ENCODE results near the gene FBXO40.

Gene FBXO40

DNA sequence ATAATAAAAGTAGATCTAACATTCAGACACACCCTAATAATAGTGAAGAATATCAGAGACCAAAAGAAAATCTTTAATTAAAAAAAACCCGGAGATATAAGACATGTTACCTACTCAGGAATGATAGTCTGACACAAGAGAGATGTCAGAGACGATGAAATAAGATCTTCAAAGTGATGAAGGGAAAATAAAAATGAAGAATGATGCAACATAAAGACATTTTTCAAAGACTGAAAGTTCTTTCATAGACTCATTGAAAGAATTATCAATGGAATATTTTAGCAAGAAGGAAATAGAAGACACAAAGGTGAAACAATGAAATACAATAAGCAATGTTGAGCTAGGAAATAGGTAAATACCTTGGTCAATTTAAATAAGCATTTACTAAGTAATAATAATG is 47.9 kb downstream of the FBXO40 start:
- TF ChIP-seq, protein P1, sequence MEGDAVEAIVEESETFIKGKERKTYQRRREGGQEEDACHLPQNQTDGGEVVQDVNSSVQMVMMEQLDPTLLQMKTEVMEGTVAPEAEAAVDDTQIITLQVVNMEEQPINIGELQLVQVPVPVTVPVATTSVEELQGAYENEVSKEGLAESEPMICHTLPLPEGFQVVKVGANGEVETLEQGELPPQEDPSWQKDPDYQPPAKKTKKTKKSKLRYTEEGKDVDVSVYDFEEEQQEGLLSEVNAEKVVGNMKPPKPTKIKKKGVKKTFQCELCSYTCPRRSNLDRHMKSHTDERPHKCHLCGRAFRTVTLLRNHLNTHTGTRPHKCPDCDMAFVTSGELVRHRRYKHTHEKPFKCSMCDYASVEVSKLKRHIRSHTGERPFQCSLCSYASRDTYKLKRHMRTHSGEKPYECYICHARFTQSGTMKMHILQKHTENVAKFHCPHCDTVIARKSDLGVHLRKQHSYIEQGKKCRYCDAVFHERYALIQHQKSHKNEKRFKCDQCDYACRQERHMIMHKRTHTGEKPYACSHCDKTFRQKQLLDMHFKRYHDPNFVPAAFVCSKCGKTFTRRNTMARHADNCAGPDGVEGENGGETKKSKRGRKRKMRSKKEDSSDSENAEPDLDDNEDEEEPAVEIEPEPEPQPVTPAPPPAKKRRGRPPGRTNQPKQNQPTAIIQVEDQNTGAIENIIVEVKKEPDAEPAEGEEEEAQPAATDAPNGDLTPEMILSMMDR (IDR thresholded peaks at IDR 0.05): no peak
- TF ChIP-seq ZFX (IDR thresholded peaks at IDR 0.05; ENCODE audit: borderline replicate concordance): no peak
- no peak overlapping the region for H3K27ac ChIP-seq

DNA sequence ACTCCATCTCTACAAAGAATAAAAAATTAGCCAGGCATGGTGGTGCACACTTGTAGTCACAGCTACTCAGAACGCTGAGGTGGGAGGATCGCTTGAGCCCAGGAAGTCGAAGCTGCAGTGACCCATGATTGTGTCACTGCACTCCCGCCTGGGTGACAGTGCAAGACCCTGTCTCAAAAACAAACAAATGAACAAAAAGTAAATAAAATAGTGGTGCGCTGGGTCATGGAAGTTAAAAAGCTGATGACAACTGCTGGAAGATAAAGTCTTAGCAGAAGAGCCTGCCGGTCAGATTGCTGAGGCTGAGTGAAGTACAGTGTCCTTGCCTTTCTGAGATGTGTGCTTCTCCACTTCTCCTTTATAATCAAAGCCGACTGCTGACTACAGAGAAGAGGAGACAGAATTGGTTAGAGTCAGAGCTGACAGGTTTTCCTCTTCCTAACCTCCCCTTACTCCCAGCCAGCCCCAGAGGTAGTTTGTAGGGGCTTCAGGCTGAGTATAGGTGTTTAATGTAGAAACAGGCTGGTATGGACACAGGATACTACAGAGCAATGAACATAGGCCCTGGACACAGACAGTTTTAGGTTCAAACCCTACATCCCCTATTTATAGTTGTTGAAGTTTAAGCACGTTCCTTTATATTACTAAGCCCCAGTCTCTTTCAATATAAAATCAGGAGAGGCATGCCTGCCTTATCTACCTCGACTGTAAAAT is 49.6 kb downstream of the FBXO40 start:
- H3K27ac ChIP-seq: no peak overlapping the region
- TF ChIP-seq ZFX (IDR thresholded peaks at IDR 0.05; ENCODE audit: borderline replicate concordance): no peak
- TF ChIP-seq, protein P1 (IDR thresholded peaks at IDR 0.05): no peak

DNA sequence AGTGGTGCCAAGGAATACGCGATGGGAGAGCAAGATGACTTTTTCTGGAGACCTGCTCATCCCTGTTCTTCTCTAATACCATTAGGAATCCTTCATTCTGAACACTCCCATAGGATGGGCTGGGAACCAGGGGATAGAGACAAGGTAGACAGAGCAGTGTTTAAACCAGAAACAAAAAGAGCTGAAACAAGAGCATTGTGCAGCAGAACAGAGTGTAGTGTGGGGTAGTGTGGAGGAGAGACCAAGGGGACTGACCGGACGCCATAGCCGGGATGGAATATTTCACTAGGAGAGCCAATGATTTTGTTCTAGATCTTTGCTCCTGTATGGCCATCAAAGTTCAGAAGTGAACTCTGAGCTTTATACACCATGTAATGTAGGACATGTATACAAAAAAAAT is 51.9 kb downstream of the FBXO40 start:
- TF ChIP-seq ZFX (IDR thresholded peaks at IDR 0.05; ENCODE audit: borderline replicate concordance): no peak
- TF ChIP-seq, protein P1 (IDR thresholded peaks at IDR 0.05): no peak
- no peak overlapping the region for H3K27ac ChIP-seq

DNA sequence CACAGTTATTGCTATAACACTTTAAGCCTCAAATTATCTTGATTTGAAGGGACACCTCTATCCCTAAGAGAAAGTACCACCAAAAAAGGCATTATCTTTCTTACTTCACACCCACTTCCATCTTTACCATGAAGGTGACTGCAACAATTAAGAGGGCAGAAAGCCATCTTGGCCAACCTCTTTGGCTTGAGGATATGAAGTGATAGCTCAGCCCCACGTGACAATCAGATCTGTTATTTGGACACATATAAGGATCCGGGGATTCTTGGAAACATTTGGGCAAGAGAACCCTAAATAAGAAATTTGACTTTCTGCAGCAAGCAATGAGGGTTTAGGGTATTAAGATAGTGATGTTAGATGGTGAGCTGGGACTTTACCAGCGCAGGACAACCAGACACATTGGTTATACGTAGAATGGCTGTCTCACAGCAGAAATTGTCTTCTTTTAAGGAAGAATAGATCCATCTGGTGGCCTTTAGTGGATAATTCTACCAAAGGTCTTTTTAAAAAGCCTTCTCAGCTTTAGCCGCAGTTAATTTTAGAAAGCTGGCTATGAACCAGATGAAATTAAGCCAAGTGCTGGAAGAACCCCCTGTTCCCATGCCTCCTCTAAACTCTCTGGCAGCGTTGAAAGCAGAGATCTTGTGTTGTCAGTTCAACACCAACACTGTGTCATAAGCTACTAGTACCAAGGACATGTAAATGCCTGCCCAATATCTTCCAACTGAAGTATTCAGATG is 55.2 kb downstream of the FBXO40 start:
- no peak overlapping the region for H3K27ac ChIP-seq
- no peak for TF ChIP-seq ZFX (IDR thresholded peaks at IDR 0.05; ENCODE audit: borderline replicate concordance)
- TF ChIP-seq, protein P1 (IDR thresholded peaks at IDR 0.05): no peak

DNA sequence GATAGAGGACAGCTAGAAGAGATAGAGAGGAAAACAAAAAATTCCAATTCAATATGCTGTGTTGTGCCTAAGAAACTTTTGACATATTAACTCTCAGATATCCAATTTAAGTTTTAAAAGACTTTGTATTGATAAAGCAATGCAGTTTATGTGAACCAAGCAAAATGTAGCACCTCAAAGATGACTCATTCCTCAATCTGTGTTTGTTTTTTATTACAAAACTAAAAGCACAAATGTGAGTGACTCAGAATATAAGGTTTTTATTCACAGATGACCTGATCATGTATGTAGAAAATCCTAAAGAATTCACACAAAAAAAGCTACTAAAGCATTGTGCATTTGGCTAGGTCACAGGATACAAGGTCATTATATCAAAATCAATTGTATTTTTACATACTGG is 56.5 kb downstream of the FBXO40 start:
- H3K27ac ChIP-seq: no peak overlapping the region
- TF ChIP-seq, protein P1 (IDR thresholded peaks at IDR 0.05): no peak

DNA sequence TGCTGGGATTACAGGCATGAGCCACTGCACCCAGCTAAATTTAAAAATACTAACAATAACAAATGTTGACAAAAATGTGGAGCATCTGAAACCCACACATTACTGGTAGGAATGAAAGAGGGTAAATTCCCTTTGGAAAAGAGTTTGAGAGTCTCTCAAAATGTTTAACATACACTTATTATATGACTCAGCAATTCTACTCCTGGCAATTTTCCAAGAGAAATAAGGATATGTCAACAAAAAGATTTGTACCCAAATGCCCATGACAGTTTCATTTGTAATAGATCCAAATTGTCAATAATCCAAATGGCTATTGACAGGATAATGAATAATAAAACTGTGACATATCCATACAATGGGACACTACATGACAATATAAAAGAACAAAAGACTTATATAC is 58.5 kb downstream of the FBXO40 start:
- no peak for TF ChIP-seq ZFX (IDR thresholded peaks at IDR 0.05; ENCODE audit: borderline replicate concordance)
- TF ChIP-seq, protein P1 (IDR thresholded peaks at IDR 0.05): no peak
- peak overlapping the region; percentile 8; the same call in 1 of the 2 replicates for H3K27ac ChIP-seq

Measured in 22Rv1 (cell line).